Thoracic aorta (tissue), 2 donors: ENCODE data around the gene OR8A1. TPM values are rescaled to one million over a fixed set of nuclear protein-coding genes. Genes with fewer than 3 reads are reported as not detected.

Source experiments
- ATAC-seq: fragments of 150-250 bp; one replicate; pipeline ENCODE4 v1.8.0; 2017; ENCODE audit warnings: low read depth; ENCODE audit not compliant: insufficient number of reproducible peaks, low FRiP score
- DNase-seq: peaks from one replicate; pipeline ENCODE4 v3.0.0-alpha.2; 2020; ENCODE audit warnings: low spot score
- H3K27ac ChIP-seq, 2 donors: fragments of 200-600 bp; sonication (generic); 1 replicate in 1 of 2; 2 replicates in 1 of 2; pipeline ENCODE4 v1.5.1; 2016; ENCODE audit warnings: mild to moderate bottlenecking in 2 of 2, moderate library complexity in 2 of 2
- H3K27me3 ChIP-seq: fragments of 200-600 bp; sonication (generic); replicated peaks from 2 replicates; pipeline ENCODE4 v1.6.0; 2016; ENCODE audit warnings: mild to moderate bottlenecking; ENCODE audit not compliant: insufficient read depth
- H3K36me3 ChIP-seq: fragments of 200-600 bp; sonication (generic); one replicate; pipeline ENCODE4 v1.5.1; 2016
- H3K4me1 ChIP-seq, 2 donors: fragments of 200-600 bp; sonication (generic); 1 replicate in 1 of 2; 2 replicates in 1 of 2; pipeline versions ENCODE4 v1.5.1 to v1.6.0; 2016; ENCODE audit warnings: low read depth in 2 of 2, mild to moderate bottlenecking in 1 of 2; ENCODE audit not compliant: control insufficient read depth in 1 of 2
- H3K4me3 ChIP-seq: fragments of 200-600 bp; sonication (generic); 2 replicates; pipeline ENCODE4 v1.5.1; 2016; ENCODE audit warnings: mild to moderate bottlenecking
- H3K9me3 ChIP-seq: fragments of 200-600 bp; sonication (generic); 2 replicates; pipeline ENCODE4 v1.5.1; 2016
- CTCF ChIP-seq: fragments of 200-600 bp; sonication (generic); IDR thresholded peaks from one replicate; pipeline ENCODE4 v1.5.1; 2019; ENCODE audit warnings: antibody characterized with exemption
- total RNA-seq, 2 donors: library from RNA; depleted of rRNA; stranded (reverse); fragments of >200 nt; gene quantifications; one replicate each; pipeline versions ENCODE4 v1.1.0 to v1.2.3, GENCODE V29; 2016

The OR8A1 gene
- total RNA-seq, 2 donors from 2014 or later: 0.81 TPM; not detected in 1

- DNase-seq (no peak), ATAC-seq (no peak)
- H3K36me3 ChIP-seq: no peaks in the 10 kb centered on the region
- H3K4me3 ChIP-seq: no peak within 1 kb of the TSS
- H3K4me1 ChIP-seq: no peaks in the 10 kb centered on the region
- H3K27me3 ChIP-seq: no peaks in the 10 kb centered on the region
- TF ChIP-seq CTCF: no peak
- H3K9me3 ChIP-seq: no peaks in the 10 kb centered on the region
- H3K27ac ChIP-seq: no peak within 1 kb of the TSS
Measured at GRCh38 chr11:124611064-124611463, 41.3 kb downstream of the OR8A1 start, which contains the start of gene PANX3. Gene PANX3 (plus strand): TSS chr11:124611428. CDS start chr11:124611557, 129 bp downstream.

GRCh38 chr11:124612045-124612444 lies 42.2 kb downstream of the OR8A1 start:
- Histone ChIP-seq H3K27ac (no peak overlapping the region), H3K4me1 (no peaks in the 10 kb centered on the region), H3K36me3 (no peaks in the 10 kb centered on the region), H3K27me3 (no peaks in the 10 kb centered on the region), H3K4me3 (no peak overlapping the region), H3K9me3 (no peaks in the 10 kb centered on the region)
- no peak for ATAC-seq
- no peak for DNase-seq
- no peak for TF ChIP-seq CTCF

GRCh38 chr11:124612567-124613246 lies 42.9 kb downstream of the OR8A1 start:
- H3K4me3 ChIP-seq: no peak overlapping the region
- H3K36me3 ChIP-seq: no peaks in the 10 kb centered on the region
- DNase-seq (no peak), ATAC-seq (no peak)
- no peaks in the 10 kb centered on the region for H3K9me3 ChIP-seq
- H3K4me1 ChIP-seq: no peaks in the 10 kb centered on the region
- H3K27me3 ChIP-seq: no peaks in the 10 kb centered on the region
- H3K27ac ChIP-seq: no peak overlapping the region
- TF ChIP-seq CTCF: no peak

- Histone ChIP-seq H3K4me3 (no peak overlapping the region), H3K9me3 (no peaks in the 10 kb centered on the region), H3K27me3 (no peaks in the 10 kb centered on the region), H3K4me1 (peaks cover 5 to 11% of the 10 kb centered on the region in 2 donors), H3K36me3 (no peaks in the 10 kb centered on the region), H3K27ac (no peak overlapping the region)
- TF ChIP-seq CTCF: no peak
- ATAC-seq: no peak
- DNase-seq: no peak
Measured at GRCh38 chr11:124618863-124619262, 49.1 kb downstream of the OR8A1 start.

Other genes with a start within 250 kb of the OR8A1 start
- gene OR8D2, start 249.8 kb upstream of the OR8A1 start, total RNA-seq: not detected
- not detected for gene OR8B2, start 185.5 kb upstream of the OR8A1 start, total RNA-seq
- not detected for gene OR8B3, start 171.0 kb upstream of the OR8A1 start, total RNA-seq
- not detected for gene OR8B4, start 145.1 kb upstream of the OR8A1 start, total RNA-seq
- not detected for gene OR8B8, start 124.3 kb upstream of the OR8A1 start, total RNA-seq
- not detected for gene OR8B12, start 26.3 kb upstream of the OR8A1 start, total RNA-seq
- not detected for gene PANX3, start 41.4 kb downstream of the OR8A1 start, total RNA-seq
- 10 to 100 TPM; 30.3 to 57.8 TPM for gene TBRG1, start 52.9 kb downstream of the OR8A1 start, total RNA-seq
- 10 to 100 TPM in 1 of 2 donors, 1 to 10 TPM in 1; 9.7 to 20.0 TPM for gene SIAE, start 103.7 kb downstream of the OR8A1 start, total RNA-seq
- gene SPA17, start 103.9 kb downstream of the OR8A1 start, total RNA-seq: 1 to 10 TPM; 3.9 to 6.4 TPM
- gene NRGN, start 169.9 kb downstream of the OR8A1 start, total RNA-seq: 10 to 100 TPM in 1 of 2 donors, 1 to 10 TPM in 1; 7.3 to 17.5 TPM
- gene VSIG2, start 182.3 kb downstream of the OR8A1 start, total RNA-seq: 1 to 10 TPM; 1.2 to 2.7 TPM
- 100 to 1,000 TPM in 1 of 2 donors, 10 to 100 TPM in 1; 54.2 to 116 TPM for gene ESAM, start 192.3 kb downstream of the OR8A1 start, total RNA-seq
- 10 to 100 TPM; 16.4 to 29.4 TPM for gene MSANTD2, start 230.4 kb downstream of the OR8A1 start, total RNA-seq